Smooth muscle cell of the brain vasculature (primary cell): Measurements from ENCODE around the gene SCART1.
"Not testable (repeated sequence)": the region's sequence is repeated elsewhere in the genome, so short reads cannot be mapped to it uniquely, and the experiment has no call there.

Experiments used
- DNase-seq: peaks from one replicate; pipeline ENCODE4 v3.0.0-alpha.2; 2012; ENCODE audit warnings: low read depth, low spot score

The SCART1 gene

GRCh38 chr10:133456041-133456951 lies 2.6 kb downstream of the SCART1 start:
- DNase-seq, result no peak

- no peak for DNase-seq
Measured at GRCh38 chr10:133457100-133457841, 3.5 kb downstream of the SCART1 start.

GRCh38 chr10:133458021-133458709 lies 4.4 kb downstream of the SCART1 start:
- DNase-seq, result no peak

GRCh38 chr10:133458710-133459453 lies 5.1 kb downstream of the SCART1 start:
- DNase-seq, result no peak

- no peak for DNase-seq
Measured at GRCh38 chr10:133459454-133460207, 5.9 kb downstream of the SCART1 start.

GRCh38 chr10:133460208-133460769 lies 6.5 kb downstream of the SCART1 start:
- DNase-seq, result no peak

GRCh38 chr10:133461027-133461426 lies 7.3 kb downstream of the SCART1 start:
- no peak for DNase-seq

- DNase-seq, result no peak
Measured at GRCh38 chr10:133461841-133462240, 8.1 kb downstream of the SCART1 start.

- DNase-seq, result no peak
Measured at GRCh38 chr10:133462512-133463305, 9.0 kb downstream of the SCART1 start.

- DNase-seq, result no peak
Measured at GRCh38 chr10:133464582-133465031, 10.9 kb downstream of the SCART1 start.

GRCh38 chr10:133465191-133465949 lies 11.6 kb downstream of the SCART1 start:
- DNase-seq, result no peak

- DNase-seq, result no peak
Measured at GRCh38 chr10:133465950-133466474, 12.3 kb downstream of the SCART1 start.

GRCh38 chr10:133466683-133467275 lies 13.0 kb downstream of the SCART1 start:
- no peak for DNase-seq

- DNase-seq, result no peak
Measured at GRCh38 chr10:133467286-133467911, 13.7 kb downstream of the SCART1 start.

GRCh38 chr10:133469205-133469604 lies 15.5 kb downstream of the SCART1 start:
- DNase-seq, result not testable (repeated sequence)

- no peak for DNase-seq
Measured at GRCh38 chr10:133471300-133472109, 17.8 kb downstream of the SCART1 start.

GRCh38 chr10:133473270-133473669 lies 19.5 kb downstream of the SCART1 start:
- DNase-seq, result no peak
